Ishikawa (cell line): ENCODE measurements around the gene RPS6KA5.

Experiments
- CEBPB ChIP-seq: IDR thresholded peaks from 2 replicates; pipeline ENCODE4 v1.6.1; 2012
- CREB1 ChIP-seq: IDR thresholded peaks from 2 replicates; pipeline ENCODE4 v1.6.1; 2012; ENCODE audit warnings: low read depth
- EGR1 ChIP-seq: IDR thresholded peaks from 2 replicates; pipeline ENCODE4 v1.6.1; 2012
- EP300 ChIP-seq: IDR thresholded peaks from 2 replicates; pipeline ENCODE4 v1.6.1; 2012; ENCODE audit warnings: borderline replicate concordance
- FOXM1 ChIP-seq: IDR thresholded peaks from 2 replicates; pipeline ENCODE4 v1.6.1; 2012; ENCODE audit warnings: low read depth, borderline replicate concordance
- NFIC ChIP-seq: IDR thresholded peaks from 2 replicates; pipeline ENCODE4 v1.6.1; 2012
- RAD21 ChIP-seq: IDR thresholded peaks from 2 replicates; pipeline ENCODE4 v1.6.1; 2012; ENCODE audit warnings: low read depth
- TAF1 ChIP-seq: IDR thresholded peaks from 2 replicates; pipeline ENCODE4 v1.6.1; 2012; ENCODE audit warnings: low read depth, mild to moderate bottlenecking
- TCF12 ChIP-seq: IDR thresholded peaks from 2 replicates; pipeline ENCODE4 v1.6.1; 2012; ENCODE audit warnings: low read depth
- TEAD4 ChIP-seq: IDR thresholded peaks from 2 replicates; pipeline ENCODE4 v1.6.1; 2012
- YY1 ChIP-seq: IDR thresholded peaks from 2 replicates; pipeline ENCODE4 v1.6.1; 2012; ENCODE audit warnings: low read depth
- ZBTB7A ChIP-seq: IDR thresholded peaks from 2 replicates; pipeline ENCODE4 v1.6.1; 2012; ENCODE audit warnings: low read depth
- TF ChIP-seq, protein P1 (sequence below): IDR thresholded peaks from 2 replicates; pipeline ENCODE4 v1.6.1; 2012
- TF ChIP-seq, protein P2 (sequence below): IDR thresholded peaks from 2 replicates; pipeline ENCODE4 v1.6.1; 2012
- TF ChIP-seq, protein P3 (sequence below): IDR thresholded peaks from 2 replicates; pipeline ENCODE4 v1.6.1; 2012; ENCODE audit warnings: low read depth, mild to moderate bottlenecking

RPS6KA5 gene

DNA sequence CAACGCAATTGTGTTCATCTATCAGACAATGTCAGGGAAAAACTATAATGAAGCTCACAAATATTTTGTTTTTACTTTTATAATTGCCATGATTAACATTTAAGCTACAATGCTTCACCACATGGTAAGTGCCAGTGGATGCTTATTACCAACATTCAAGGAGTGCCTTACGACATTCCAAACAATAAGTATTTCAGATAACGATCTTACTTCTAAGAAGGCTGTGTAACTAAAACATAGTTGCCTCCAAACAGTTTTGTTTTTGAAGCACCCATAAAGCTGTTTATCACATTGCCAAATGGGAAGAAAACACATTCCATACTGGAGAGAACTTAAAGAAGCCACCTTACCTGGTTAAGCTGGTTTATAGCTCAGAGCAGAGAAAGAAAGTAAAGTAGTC, 78.8 kb downstream of the RPS6KA5 start:
- TF ChIP-seq CREB1 (no peak), TCF12 (no peak), FOXM1 (no peak), YY1 (no peak), RAD21 (no peak), TAF1 (no peak), TEAD4 (no peak), CEBPB (no peak), EP300 (no peak), NFIC (no peak), EGR1 (no peak), ZBTB7A (no peak)
- TF ChIP-seq, protein P1, sequence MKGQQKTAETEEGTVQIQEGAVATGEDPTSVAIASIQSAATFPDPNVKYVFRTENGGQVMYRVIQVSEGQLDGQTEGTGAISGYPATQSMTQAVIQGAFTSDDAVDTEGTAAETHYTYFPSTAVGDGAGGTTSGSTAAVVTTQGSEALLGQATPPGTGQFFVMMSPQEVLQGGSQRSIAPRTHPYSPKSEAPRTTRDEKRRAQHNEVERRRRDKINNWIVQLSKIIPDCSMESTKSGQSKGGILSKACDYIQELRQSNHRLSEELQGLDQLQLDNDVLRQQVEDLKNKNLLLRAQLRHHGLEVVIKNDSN = no peak
- TF ChIP-seq, protein P2, sequence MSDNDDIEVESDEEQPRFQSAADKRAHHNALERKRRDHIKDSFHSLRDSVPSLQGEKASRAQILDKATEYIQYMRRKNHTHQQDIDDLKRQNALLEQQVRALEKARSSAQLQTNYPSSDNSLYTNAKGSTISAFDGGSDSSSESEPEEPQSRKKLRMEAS = no peak
- TF ChIP-seq, protein P3, sequence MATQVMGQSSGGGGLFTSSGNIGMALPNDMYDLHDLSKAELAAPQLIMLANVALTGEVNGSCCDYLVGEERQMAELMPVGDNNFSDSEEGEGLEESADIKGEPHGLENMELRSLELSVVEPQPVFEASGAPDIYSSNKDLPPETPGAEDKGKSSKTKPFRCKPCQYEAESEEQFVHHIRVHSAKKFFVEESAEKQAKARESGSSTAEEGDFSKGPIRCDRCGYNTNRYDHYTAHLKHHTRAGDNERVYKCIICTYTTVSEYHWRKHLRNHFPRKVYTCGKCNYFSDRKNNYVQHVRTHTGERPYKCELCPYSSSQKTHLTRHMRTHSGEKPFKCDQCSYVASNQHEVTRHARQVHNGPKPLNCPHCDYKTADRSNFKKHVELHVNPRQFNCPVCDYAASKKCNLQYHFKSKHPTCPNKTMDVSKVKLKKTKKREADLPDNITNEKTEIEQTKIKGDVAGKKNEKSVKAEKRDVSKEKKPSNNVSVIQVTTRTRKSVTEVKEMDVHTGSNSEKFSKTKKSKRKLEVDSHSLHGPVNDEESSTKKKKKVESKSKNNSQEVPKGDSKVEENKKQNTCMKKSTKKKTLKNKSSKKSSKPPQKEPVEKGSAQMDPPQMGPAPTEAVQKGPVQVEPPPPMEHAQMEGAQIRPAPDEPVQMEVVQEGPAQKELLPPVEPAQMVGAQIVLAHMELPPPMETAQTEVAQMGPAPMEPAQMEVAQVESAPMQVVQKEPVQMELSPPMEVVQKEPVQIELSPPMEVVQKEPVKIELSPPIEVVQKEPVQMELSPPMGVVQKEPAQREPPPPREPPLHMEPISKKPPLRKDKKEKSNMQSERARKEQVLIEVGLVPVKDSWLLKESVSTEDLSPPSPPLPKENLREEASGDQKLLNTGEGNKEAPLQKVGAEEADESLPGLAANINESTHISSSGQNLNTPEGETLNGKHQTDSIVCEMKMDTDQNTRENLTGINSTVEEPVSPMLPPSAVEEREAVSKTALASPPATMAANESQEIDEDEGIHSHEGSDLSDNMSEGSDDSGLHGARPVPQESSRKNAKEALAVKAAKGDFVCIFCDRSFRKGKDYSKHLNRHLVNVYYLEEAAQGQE = no peak

- TF ChIP-seq, protein P1 = no peak
These were observed 80.9 kb downstream of the RPS6KA5 start for GRCh38 chr14:90979515-90979914.

DNA sequence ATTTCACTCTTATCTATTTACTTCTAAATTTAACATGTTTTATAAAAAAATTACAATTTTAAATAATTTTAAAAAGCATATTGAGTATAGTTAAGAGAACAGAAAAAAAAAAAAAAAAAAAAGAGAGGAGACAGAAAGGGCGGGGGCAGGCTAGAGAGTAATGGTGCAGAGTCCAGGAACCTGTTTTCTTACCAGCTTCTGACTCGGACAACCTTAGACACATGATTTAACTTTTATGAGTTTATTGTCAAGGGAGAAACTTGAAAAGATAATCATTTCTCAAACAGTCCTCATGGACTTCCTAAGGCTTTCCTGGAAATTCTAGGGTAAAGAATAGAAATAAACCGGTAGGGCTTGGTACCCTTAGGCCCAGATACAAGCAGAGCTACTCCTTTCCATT, 84.3 kb downstream of the RPS6KA5 start:
- TF ChIP-seq EP300 (no peak), ZBTB7A (no peak), RAD21 (no peak), FOXM1 (no peak), EGR1 (no peak), CEBPB (no peak), CREB1 (no peak), TEAD4 (no peak), TAF1 (no peak)
- TF ChIP-seq, protein P3 = no peak
- TF ChIP-seq, protein P1 = no peak
- TF ChIP-seq, protein P2 = no peak

- no peak for TF ChIP-seq EP300
- TF ChIP-seq, protein P3 = no peak
- no peak for TF ChIP-seq NFIC
- TF ChIP-seq TCF12 = no peak
- TF ChIP-seq CEBPB = no peak
- no peak for TF ChIP-seq ZBTB7A
- TF ChIP-seq EGR1 = no peak
- TF ChIP-seq, protein P1 = no peak
- no peak for TF ChIP-seq RAD21
These were observed 88.8 kb downstream of the RPS6KA5 start for GRCh38 chr14:90971687-90972086.
